Neural cell (in vitro differentiated cells): ENCODE results near the gene ADGRD2. TPM values are rescaled to one million over a fixed set of nuclear protein-coding genes. Genes with fewer than 3 reads are reported as not detected.

Experiments used
- H2AFZ ChIP-seq: fragments of 200-600, 300-800 bp; sonication (generic), shearing (Covaris generic); 2 replicates; pipeline ENCODE4 v1.6.0; 2014; ENCODE audit warnings: low read depth, mild to moderate bottlenecking, antibody characterized with exemption, low read length, moderate library complexity
- H3F3A ChIP-seq: fragments of 200-600 bp; shearing (Covaris generic); 2 replicates; pipeline ENCODE4 v1.6.1; 2016; ENCODE audit warnings: mild to moderate bottlenecking, moderate library complexity, mixed read lengths, antibody characterized with exemption, low read length; ENCODE audit not compliant: insufficient read depth, poor library complexity, severe bottlenecking
- H3K27ac ChIP-seq: fragments of 200-600, 300-800 bp; sonication (generic), shearing (Covaris generic); 2 replicates; pipeline ENCODE4 v1.5.1; 2014; ENCODE audit warnings: mild to moderate bottlenecking, low read length, moderate library complexity
- H3K27me3 ChIP-seq: fragments of 300-800, 200-600 bp; sonication (generic), shearing (Covaris generic); 2 replicates; pipeline ENCODE4 v1.6.0; 2014; ENCODE audit warnings: mild to moderate bottlenecking, low read depth, low read length, moderate library complexity; ENCODE audit not compliant: insufficient read depth
- H3K36me3 ChIP-seq: fragments of 300-800, 200-600 bp; sonication (generic), shearing (Covaris generic); 2 replicates; pipeline ENCODE4 v1.5.1; 2014; ENCODE audit warnings: mild to moderate bottlenecking, antibody characterized with exemption, low read length, moderate library complexity; ENCODE audit not compliant: insufficient read depth
- H3K4me2 ChIP-seq: fragments of 300-800, 200-600 bp; sonication (generic), shearing (Covaris generic); 2 replicates; pipeline ENCODE4 v1.6.0; 2014; ENCODE audit warnings: mild to moderate bottlenecking, low read length
- H3K4me3 ChIP-seq: fragments of 300-800, 200-600 bp; sonication (generic), shearing (Covaris generic); 2 replicates; pipeline ENCODE4 v1.5.1; 2014; ENCODE audit warnings: mild to moderate bottlenecking, low read length, moderate library complexity
- H3K79me2 ChIP-seq: fragments of 200-600 bp; shearing (Covaris generic); replicated peaks from 2 replicates; pipeline ENCODE4 v1.6.0; 2014; ENCODE audit warnings: mild to moderate bottlenecking, low read length, moderate library complexity; ENCODE audit not compliant: insufficient read depth
- H3K9ac ChIP-seq: fragments of 300-800, 200-600 bp; sonication (generic), shearing (Covaris generic); 2 replicates; pipeline ENCODE4 v1.6.1; 2016; ENCODE audit warnings: mild to moderate bottlenecking, low read length, mixed read lengths
- H3K9me2 ChIP-seq: fragments of 200-600 bp; shearing (Covaris generic); 2 replicates; pipeline ENCODE4 v1.6.1; 2016; ENCODE audit warnings: mild to moderate bottlenecking, low read length, mixed read lengths; ENCODE audit not compliant: insufficient read depth
- H3K9me3 ChIP-seq: fragments of 200-600, 300-800 bp; sonication (generic), shearing (Covaris generic); 2 replicates; pipeline ENCODE4 v1.6.1; 2016; ENCODE audit warnings: mild to moderate bottlenecking, mixed run types, low read length, moderate library complexity, mixed read lengths
- H4K20me1 ChIP-seq: fragments of 200-600 bp; shearing (Covaris generic); 2 replicates; pipeline ENCODE4 v1.6.1; 2016; ENCODE audit warnings: mild to moderate bottlenecking, mixed run types; ENCODE audit not compliant: insufficient read depth
- CTCF ChIP-seq: fragments of 450-650 bp; IDR thresholded peaks from 2 replicates; pipeline ENCODE4 v1.5.1; 2014; ENCODE audit warnings: antibody characterized with exemption, mild to moderate bottlenecking, moderate library complexity; ENCODE audit not compliant: poor library complexity, severe bottlenecking
- EP300 ChIP-seq: fragments of 450-650 bp; conservative IDR thresholded peaks from 2 replicates; pipeline ENCODE4 v1.6.1; 2014; ENCODE audit warnings: antibody characterized with exemption, mild to moderate bottlenecking, moderate library complexity; ENCODE audit not compliant: poor library complexity, severe bottlenecking
- EZH2 ChIP-seq: fragments of 200-600, 300-800 bp; shearing (Covaris generic), sonication (generic); IDR thresholded peaks from 2 replicates; pipeline ENCODE4 v1.6.1; 2014; ENCODE audit warnings: antibody characterized with exemption, low read length, borderline replicate concordance, mild to moderate bottlenecking; ENCODE audit not compliant: insufficient read depth, poor library complexity, severe bottlenecking
- MXI1 ChIP-seq: fragments of 450-650 bp; conservative IDR thresholded peaks from 2 replicates; pipeline ENCODE4 v1.6.1; 2014; ENCODE audit warnings: antibody characterized with exemption, mild to moderate bottlenecking; ENCODE audit not compliant: poor library complexity, severe bottlenecking
- POLR2AphosphoS5 ChIP-seq: IDR thresholded peaks from 2 replicates; pipeline ENCODE4 v1.6.1; 2012
- RAD21 ChIP-seq: fragments of 450-650 bp; conservative IDR thresholded peaks from 2 replicates; pipeline ENCODE4 v1.6.1; 2014; ENCODE audit warnings: antibody characterized with exemption, mild to moderate bottlenecking, moderate library complexity
- REST ChIP-seq: IDR thresholded peaks from 2 replicates; pipeline ENCODE4 v1.6.1; 2012; ENCODE audit warnings: borderline replicate concordance
- SMC3 ChIP-seq: fragments of 450-650 bp; conservative IDR thresholded peaks from 2 replicates; pipeline ENCODE4 v1.6.1; 2014; ENCODE audit warnings: antibody characterized with exemption, mild to moderate bottlenecking, moderate library complexity; ENCODE audit not compliant: poor library complexity
- TAF1 ChIP-seq: IDR thresholded peaks from 2 replicates; pipeline ENCODE4 v1.6.1; 2012; ENCODE audit warnings: low read depth
- polyA plus RNA-seq: library from polyadenylated mRNA; depleted of rRNA; stranded (reverse); fragments of >200 nt; gene quantifications from 2 replicates; pipeline ENCODE4 v1.2.3, GENCODE V29; 2014

The ADGRD2 gene
- polyA plus RNA-seq, 1 donor from 2014 or later: not detected

- H3K27ac ChIP-seq: no peak overlapping the region
- H3K27me3 ChIP-seq: no peaks in the 10 kb centered on the region
- H2AFZ ChIP-seq: no peak overlapping the region
- H3K9me2 ChIP-seq: no peaks in the 10 kb centered on the region
- H3K9me3 ChIP-seq: no peaks in the 10 kb centered on the region
- no peak overlapping the region for H3K4me3 ChIP-seq
- no peak overlapping the region for H3K9ac ChIP-seq
- H3K36me3 ChIP-seq: no peaks in the 10 kb centered on the region
- H3F3A ChIP-seq: no peaks in the 10 kb centered on the region
- no peaks in the 10 kb centered on the region for H4K20me1 ChIP-seq
- TF ChIP-seq MXI1 (no peak), EP300 (no peak), CTCF (no peak), SMC3 (no peak), REST (no peak), EZH2 (no peak), POLR2AphosphoS5 (no peak), RAD21 (no peak), TAF1 (no peak)
- H3K4me2 ChIP-seq: no peak overlapping the region
- H3K79me2 ChIP-seq: no peaks in the 10 kb centered on the region
Measured at GRCh38 chr9:124428751-124429529, 21.3 kb upstream of the ADGRD2 start.

GRCh38 chr9:124429530-124429867 is 20.8 kb upstream of the ADGRD2 start:
- Histone ChIP-seq H3K4me3 (no peak overlapping the region), H3K9ac (no peak overlapping the region), H3K4me2 (no peak overlapping the region), H2AFZ (no peak overlapping the region), H3K36me3 (no peaks in the 10 kb centered on the region), H3K9me2 (no peaks in the 10 kb centered on the region), H3K27ac (no peak overlapping the region), H3F3A (no peaks in the 10 kb centered on the region), H4K20me1 (no peaks in the 10 kb centered on the region), H3K79me2 (no peaks in the 10 kb centered on the region), H3K9me3 (no peaks in the 10 kb centered on the region), H3K27me3 (no peaks in the 10 kb centered on the region)
- TF ChIP-seq REST (no peak), MXI1 (no peak), RAD21 (no peak), TAF1 (no peak), SMC3 (no peak), CTCF (no peak), EP300 (no peak), POLR2AphosphoS5 (no peak), EZH2 (no peak)
